ENCODE data around the gene NKX1-1.

- no peak for TF ChIP-seq CTCF (IDR thresholded peaks at IDR 0.05)
- no peak for TF ChIP-seq POLR2A (IDR thresholded peaks at IDR 0.05)
These were observed 51.9 kb downstream of the NKX1-1 start for GRCh38 chr4:1354136-1354982.
